K562 (cell line): Measurements from ENCODE around the gene DAPK2.

ENCODE experiments used
- ATF7 ChIP-seq: fragments of 450-650 bp; IDR thresholded peaks from 2 replicates; pipeline ENCODE4 v1.7.1; 2014; ENCODE audit warnings: mild to moderate bottlenecking, moderate library complexity
- EP300 ChIP-seq: IDR thresholded peaks from 2 replicates; pipeline ENCODE4 v1.6.1; 2012; ENCODE audit warnings: low read length, improper control_type of control experiment
- EZH2 ChIP-seq: IDR thresholded peaks from 2 replicates; pipeline ENCODE4 v1.6.1; 2012; ENCODE audit warnings: low read depth, mild to moderate bottlenecking, inconsistent platforms, low read length, borderline replicate concordance
- MAFK ChIP-seq: IDR thresholded peaks from 2 replicates; pipeline ENCODE4 v1.6.1; 2011; ENCODE audit warnings: low read length, improper control_type of control experiment
- NCOA1 ChIP-seq: fragments of 450-650 bp; IDR thresholded peaks from 2 replicates; pipeline ENCODE4 v1.6.1; 2016; ENCODE audit warnings: low read depth
- POLR2A ChIP-seq: fragments of 450-650 bp; conservative IDR thresholded peaks from 2 replicates; pipeline ENCODE4 v1.6.1; 2016
- YY1 ChIP-seq, 3 experiments: IDR thresholded peaks; 2 replicates each; pipeline ENCODE4 v1.6.1; 2011; ENCODE audit warnings: low read length in 2 of 3, mild to moderate bottlenecking in 2 of 3, moderate library complexity in 2 of 3, borderline replicate concordance in 1 of 3, control low read depth in 1 of 3, low read depth in 1 of 3; ENCODE audit not compliant: insufficient read depth in 3 of 3, insufficient replicate concordance in 2 of 3, control insufficient read depth in 1 of 3, insufficient read length in 1 of 3; ENCODE audit errors: extremely low read depth in 1 of 3
- ZNF253 ChIP-seq: fragments of 250-450 bp; sonication (Bioruptor Pico); conservative IDR thresholded peaks from 2 replicates; pipeline ENCODE4 v1.6.1; 2021; ENCODE audit warnings: mild to moderate bottlenecking
- TF ChIP-seq, protein P1 (sequence below), 3 experiments: IDR thresholded peaks in 2 of 3; conservative IDR thresholded peaks in 1 of 3; 2 replicates each; pipeline ENCODE4 v1.5.1; 2011 to 2012; ENCODE audit warnings: low read length in 3 of 3, mild to moderate bottlenecking in 3 of 3, control low read depth in 2 of 3, improper control_type of control experiment in 1 of 3, inconsistent platforms in 1 of 3, low read depth in 1 of 3, mixed read lengths in 1 of 3, moderate library complexity in 1 of 3; ENCODE audit not compliant: insufficient read depth in 2 of 3
- TF ChIP-seq, protein P2 (sequence below), 2 experiments: IDR thresholded peaks; 2 replicates each; pipeline ENCODE4 v1.6.1; 2012; ENCODE audit warnings: improper control_type of control experiment in 2 of 2, low read depth in 2 of 2, low read length in 2 of 2, borderline replicate concordance in 1 of 2
- TF ChIP-seq, protein P3 (sequence below): fragments of 450-650 bp; IDR thresholded peaks from 2 replicates; pipeline ENCODE4 v1.6.1; 2017; ENCODE audit warnings: antibody characterized with exemption
- TF ChIP-seq, protein P4 (sequence below): fragments of 450-650 bp; IDR thresholded peaks from 2 replicates; pipeline ENCODE4 v1.6.1; 2018; ENCODE audit warnings: mild to moderate bottlenecking, low read depth; ENCODE audit not compliant: partially characterized antibody
- TF ChIP-seq, protein P5 (sequence below): sonication (generic); formaldehyde crosslinking; IDR thresholded peaks from 2 replicates; pipeline ENCODE4 v1.8.0; 2022; ENCODE audit warnings: mild to moderate bottlenecking, missing genetic modification reagents, borderline replicate concordance

DNA sequence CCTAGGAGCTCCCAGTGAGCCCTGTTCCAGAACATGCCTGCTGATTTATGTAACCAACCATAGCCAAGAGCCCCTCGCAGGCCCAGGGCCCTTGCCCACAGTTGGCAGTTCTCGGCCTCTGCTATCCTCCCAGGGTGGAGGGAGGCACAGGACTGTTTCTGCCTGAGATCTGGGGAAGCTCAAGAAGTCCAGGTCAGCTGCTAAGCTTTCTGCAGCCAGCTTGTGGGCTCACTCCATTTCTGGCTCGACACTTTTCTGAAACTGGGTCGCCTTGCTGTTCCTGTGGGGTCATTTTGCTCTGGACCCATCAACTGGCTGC, 140.1 kb downstream of the DAPK2 start:
- TF ChIP-seq EZH2 = no peak
- TF ChIP-seq YY1 (IDR thresholded peaks at IDR 0.05; ENCODE audit: borderline replicate concordance in 1 of 3, control insufficient read depth in 1 of 3, extremely low read depth in 1 of 3, insufficient read depth in 3 of 3, insufficient read length in 1 of 3, insufficient replicate concordance in 2 of 3, low read depth in 1 of 3, low read length in 2 of 3) = no peak
- no peak for TF ChIP-seq MAFK
- TF ChIP-seq ZNF253 (CRISPR knock-in tag) = no peak
- no peak for TF ChIP-seq NCOA1
- TF ChIP-seq, protein P1, sequence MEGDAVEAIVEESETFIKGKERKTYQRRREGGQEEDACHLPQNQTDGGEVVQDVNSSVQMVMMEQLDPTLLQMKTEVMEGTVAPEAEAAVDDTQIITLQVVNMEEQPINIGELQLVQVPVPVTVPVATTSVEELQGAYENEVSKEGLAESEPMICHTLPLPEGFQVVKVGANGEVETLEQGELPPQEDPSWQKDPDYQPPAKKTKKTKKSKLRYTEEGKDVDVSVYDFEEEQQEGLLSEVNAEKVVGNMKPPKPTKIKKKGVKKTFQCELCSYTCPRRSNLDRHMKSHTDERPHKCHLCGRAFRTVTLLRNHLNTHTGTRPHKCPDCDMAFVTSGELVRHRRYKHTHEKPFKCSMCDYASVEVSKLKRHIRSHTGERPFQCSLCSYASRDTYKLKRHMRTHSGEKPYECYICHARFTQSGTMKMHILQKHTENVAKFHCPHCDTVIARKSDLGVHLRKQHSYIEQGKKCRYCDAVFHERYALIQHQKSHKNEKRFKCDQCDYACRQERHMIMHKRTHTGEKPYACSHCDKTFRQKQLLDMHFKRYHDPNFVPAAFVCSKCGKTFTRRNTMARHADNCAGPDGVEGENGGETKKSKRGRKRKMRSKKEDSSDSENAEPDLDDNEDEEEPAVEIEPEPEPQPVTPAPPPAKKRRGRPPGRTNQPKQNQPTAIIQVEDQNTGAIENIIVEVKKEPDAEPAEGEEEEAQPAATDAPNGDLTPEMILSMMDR (IDR thresholded peaks at IDR 0.05 in 2 of 3, conservative IDR thresholded peaks at IDR 0.05 in 1 of 3; ENCODE audit: insufficient read depth in 2 of 3, low read depth in 1 of 3, low read length in 3 of 3) = no peak
- no peak for TF ChIP-seq ATF7
- TF ChIP-seq, protein P2, sequence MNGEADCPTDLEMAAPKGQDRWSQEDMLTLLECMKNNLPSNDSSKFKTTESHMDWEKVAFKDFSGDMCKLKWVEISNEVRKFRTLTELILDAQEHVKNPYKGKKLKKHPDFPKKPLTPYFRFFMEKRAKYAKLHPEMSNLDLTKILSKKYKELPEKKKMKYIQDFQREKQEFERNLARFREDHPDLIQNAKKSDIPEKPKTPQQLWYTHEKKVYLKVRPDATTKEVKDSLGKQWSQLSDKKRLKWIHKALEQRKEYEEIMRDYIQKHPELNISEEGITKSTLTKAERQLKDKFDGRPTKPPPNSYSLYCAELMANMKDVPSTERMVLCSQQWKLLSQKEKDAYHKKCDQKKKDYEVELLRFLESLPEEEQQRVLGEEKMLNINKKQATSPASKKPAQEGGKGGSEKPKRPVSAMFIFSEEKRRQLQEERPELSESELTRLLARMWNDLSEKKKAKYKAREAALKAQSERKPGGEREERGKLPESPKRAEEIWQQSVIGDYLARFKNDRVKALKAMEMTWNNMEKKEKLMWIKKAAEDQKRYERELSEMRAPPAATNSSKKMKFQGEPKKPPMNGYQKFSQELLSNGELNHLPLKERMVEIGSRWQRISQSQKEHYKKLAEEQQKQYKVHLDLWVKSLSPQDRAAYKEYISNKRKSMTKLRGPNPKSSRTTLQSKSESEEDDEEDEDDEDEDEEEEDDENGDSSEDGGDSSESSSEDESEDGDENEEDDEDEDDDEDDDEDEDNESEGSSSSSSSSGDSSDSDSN (IDR thresholded peaks at IDR 0.05; ENCODE audit: borderline replicate concordance in 1 of 2, low read depth in 2 of 2, low read length in 2 of 2) = no peak
- no peak for TF ChIP-seq POLR2A
- TF ChIP-seq, protein P3, sequence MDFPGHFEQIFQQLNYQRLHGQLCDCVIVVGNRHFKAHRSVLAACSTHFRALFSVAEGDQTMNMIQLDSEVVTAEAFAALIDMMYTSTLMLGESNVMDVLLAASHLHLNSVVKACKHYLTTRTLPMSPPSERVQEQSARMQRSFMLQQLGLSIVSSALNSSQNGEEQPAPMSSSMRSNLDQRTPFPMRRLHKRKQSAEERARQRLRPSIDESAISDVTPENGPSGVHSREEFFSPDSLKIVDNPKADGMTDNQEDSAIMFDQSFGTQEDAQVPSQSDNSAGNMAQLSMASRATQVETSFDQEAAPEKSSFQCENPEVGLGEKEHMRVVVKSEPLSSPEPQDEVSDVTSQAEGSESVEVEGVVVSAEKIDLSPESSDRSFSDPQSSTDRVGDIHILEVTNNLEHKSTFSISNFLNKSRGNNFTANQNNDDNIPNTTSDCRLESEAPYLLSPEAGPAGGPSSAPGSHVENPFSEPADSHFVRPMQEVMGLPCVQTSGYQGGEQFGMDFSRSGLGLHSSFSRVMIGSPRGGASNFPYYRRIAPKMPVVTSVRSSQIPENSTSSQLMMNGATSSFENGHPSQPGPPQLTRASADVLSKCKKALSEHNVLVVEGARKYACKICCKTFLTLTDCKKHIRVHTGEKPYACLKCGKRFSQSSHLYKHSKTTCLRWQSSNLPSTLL = no peak
- no peak for TF ChIP-seq EP300
- TF ChIP-seq, protein P4, sequence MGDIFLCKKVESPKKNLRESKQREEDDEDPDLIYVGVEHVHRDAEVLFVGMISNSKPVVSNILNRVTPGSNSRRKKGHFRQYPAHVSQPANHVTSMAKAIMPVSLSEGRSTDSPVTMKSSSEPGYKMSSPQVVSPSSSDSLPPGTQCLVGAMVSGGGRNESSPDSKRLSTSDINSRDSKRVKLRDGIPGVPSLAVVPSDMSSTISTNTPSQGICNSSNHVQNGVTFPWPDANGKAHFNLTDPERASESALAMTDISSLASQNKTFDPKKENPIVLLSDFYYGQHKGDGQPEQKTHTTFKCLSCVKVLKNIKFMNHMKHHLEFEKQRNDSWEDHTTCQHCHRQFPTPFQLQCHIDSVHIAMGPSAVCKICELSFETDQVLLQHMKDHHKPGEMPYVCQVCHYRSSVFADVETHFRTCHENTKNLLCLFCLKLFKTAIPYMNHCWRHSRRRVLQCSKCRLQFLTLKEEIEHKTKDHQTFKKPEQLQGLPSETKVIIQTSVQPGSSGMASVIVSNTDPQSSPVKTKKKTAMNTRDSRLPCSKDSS = no peak
- TF ChIP-seq, protein P5, sequence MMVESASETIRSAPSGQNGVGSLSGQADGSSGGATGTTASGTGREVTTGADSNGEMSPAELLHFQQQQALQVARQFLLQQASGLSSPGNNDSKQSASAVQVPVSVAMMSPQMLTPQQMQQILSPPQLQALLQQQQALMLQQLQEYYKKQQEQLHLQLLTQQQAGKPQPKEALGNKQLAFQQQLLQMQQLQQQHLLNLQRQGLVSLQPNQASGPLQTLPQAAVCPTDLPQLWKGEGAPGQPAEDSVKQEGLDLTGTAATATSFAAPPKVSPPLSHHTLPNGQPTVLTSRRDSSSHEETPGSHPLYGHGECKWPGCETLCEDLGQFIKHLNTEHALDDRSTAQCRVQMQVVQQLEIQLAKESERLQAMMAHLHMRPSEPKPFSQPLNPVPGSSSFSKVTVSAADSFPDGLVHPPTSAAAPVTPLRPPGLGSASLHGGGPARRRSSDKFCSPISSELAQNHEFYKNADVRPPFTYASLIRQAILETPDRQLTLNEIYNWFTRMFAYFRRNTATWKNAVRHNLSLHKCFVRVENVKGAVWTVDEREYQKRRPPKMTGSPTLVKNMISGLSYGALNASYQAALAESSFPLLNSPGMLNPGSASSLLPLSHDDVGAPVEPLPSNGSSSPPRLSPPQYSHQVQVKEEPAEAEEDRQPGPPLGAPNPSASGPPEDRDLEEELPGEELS (CRISPR knock-in tag) = no peak
